GM23338 (cell line): Measurements from ENCODE around the gene PCSK5. TPM values are rescaled to one million over a fixed set of nuclear protein-coding genes. Genes with fewer than 3 reads are reported as not detected.

Experiments used
- ATAC-seq: fragments of 200-7000 bp; cut with Tn5 transposase; 3 replicates; pipeline ENCODE4 v1.9.1; 2020
- DNase-seq: peaks from one replicate; pipeline ENCODE4 v3.0.0-alpha.2; 2015; ENCODE audit warnings: low spot score
- H2AFZ ChIP-seq: fragments of 200-600 bp; sonication (generic); 2 replicates; pipeline ENCODE4 v1.8.0; 2016; ENCODE audit warnings: antibody characterized with exemption, mild to moderate bottlenecking, moderate library complexity
- H3F3A ChIP-seq: fragments of 200-600 bp; sonication (generic); replicated peaks from 2 replicates; pipeline ENCODE4 v1.8.0; 2017; ENCODE audit warnings: antibody characterized with exemption, mixed run types, low read depth
- H3K27ac ChIP-seq: fragments of 200-600 bp; sonication (generic); 2 replicates; pipeline ENCODE4 v1.6.1; 2016; ENCODE audit warnings: low read depth
- H3K27me3 ChIP-seq: fragments of 200-600 bp; sonication (generic); 2 replicates; pipeline ENCODE4 v1.8.0; 2016; ENCODE audit warnings: mild to moderate bottlenecking, mixed run types, moderate library complexity; ENCODE audit not compliant: insufficient read depth
- H3K36me3 ChIP-seq: fragments of 200-600 bp; sonication (generic); 2 replicates; pipeline ENCODE4 v1.8.0; 2016; ENCODE audit warnings: mild to moderate bottlenecking; ENCODE audit not compliant: insufficient read depth
- H3K4me1 ChIP-seq: fragments of 200-600 bp; sonication (generic); 2 replicates; pipeline ENCODE4 v1.8.0; 2016; ENCODE audit warnings: mild to moderate bottlenecking, moderate library complexity; ENCODE audit not compliant: insufficient read depth
- H3K4me2 ChIP-seq: fragments of 200-600 bp; sonication (generic); 2 replicates; pipeline ENCODE4 v1.7.1; 2017; ENCODE audit warnings: mixed run types
- H3K4me3 ChIP-seq: fragments of 200-600 bp; sonication (generic); 2 replicates; pipeline ENCODE4 v1.6.1; 2016; ENCODE audit warnings: mixed run types
- H3K79me2 ChIP-seq: fragments of 200-600 bp; sonication (generic); replicated peaks from 2 replicates; pipeline ENCODE4 v1.8.0; 2017; ENCODE audit warnings: mild to moderate bottlenecking; ENCODE audit not compliant: insufficient read depth
- H3K9me2 ChIP-seq: fragments of 200-600 bp; sonication (generic); 2 replicates; pipeline ENCODE4 v1.8.0; 2017; ENCODE audit not compliant: insufficient read depth
- H4K20me1 ChIP-seq: fragments of 200-600 bp; sonication (generic); replicated peaks from 2 replicates; pipeline ENCODE4 v1.8.0; 2017; ENCODE audit warnings: mild to moderate bottlenecking; ENCODE audit not compliant: insufficient read depth
- H3K27ac Mint-ChIP-seq: 2 replicates; pipeline ENCODE4 v1.8.0; 2020; ENCODE audit warnings: inconsistent platforms, mild to moderate bottlenecking, moderate library complexity, mixed read lengths
- H3K27me3 Mint-ChIP-seq: 3 replicates; pipeline ENCODE4 v1.8.0; 2022; ENCODE audit warnings: low read depth, mild to moderate bottlenecking, moderate library complexity, mixed read lengths, inconsistent platforms; ENCODE audit not compliant: insufficient read depth, poor library complexity
- H3K36me3 Mint-ChIP-seq: 3 replicates; pipeline ENCODE4 v1.8.0; 2021; ENCODE audit warnings: low read depth, mild to moderate bottlenecking, inconsistent platforms, moderate library complexity, mixed read lengths
- H3K4me1 Mint-ChIP-seq: 3 replicates; pipeline ENCODE4 v1.8.0; 2020; ENCODE audit warnings: mild to moderate bottlenecking, inconsistent platforms, mixed read lengths
- H3K4me3 Mint-ChIP-seq: 3 replicates; pipeline ENCODE4 v1.8.0; 2021; ENCODE audit warnings: moderate library complexity, mild to moderate bottlenecking, inconsistent platforms, mixed read lengths
- H3K9me3 Mint-ChIP-seq: 3 replicates; pipeline ENCODE4 v1.8.0; 2020; ENCODE audit warnings: moderate library complexity, mild to moderate bottlenecking, inconsistent platforms, mixed read lengths
- CREB1 ChIP-seq: fragments of 250-450 bp; sonication (Bioruptor Pico); IDR thresholded peaks from 2 replicates; pipeline ENCODE4 v1.5.0; 2020; ENCODE audit warnings: low read depth, mild to moderate bottlenecking, moderate library complexity
- ETS1 ChIP-seq: IDR thresholded peaks from 2 replicates; pipeline ENCODE4 v1.6.1; 2016; ENCODE audit warnings: antibody characterized with exemption
- EZH2phosphoT487 ChIP-seq: fragments of 200-600 bp; sonication (generic); IDR thresholded peaks from one replicate; pipeline ENCODE4 v1.8.1; 2018; ENCODE audit warnings: antibody characterized with exemption; ENCODE audit not compliant: unreplicated experiment
- JUNB ChIP-seq: IDR thresholded peaks from one replicate; pipeline ENCODE4 v1.6.1; 2016; ENCODE audit warnings: antibody characterized with exemption; ENCODE audit not compliant: unreplicated experiment
- POLR2AphosphoS5 ChIP-seq: IDR thresholded peaks from 2 replicates; pipeline ENCODE4 v1.6.1; 2016; ENCODE audit warnings: antibody characterized with exemption, low read depth
- STAT1 ChIP-seq: IDR thresholded peaks from one replicate; pipeline ENCODE4 v1.6.1; 2016; ENCODE audit warnings: antibody characterized with exemption; ENCODE audit not compliant: unreplicated experiment
- ZNF114 ChIP-seq: fragments of 250-450 bp; sonication (Bioruptor Pico); IDR thresholded peaks from 2 replicates; pipeline ENCODE4 v1.5.0; 2020; ENCODE audit warnings: mild to moderate bottlenecking, moderate library complexity
- ZNF331 ChIP-seq: fragments of 250-450 bp; sonication (Bioruptor Pico); IDR thresholded peaks from 2 replicates; pipeline ENCODE4 v1.5.0; 2020; ENCODE audit warnings: low read depth, mild to moderate bottlenecking, moderate library complexity
- ZNF462 ChIP-seq: fragments of 250-450 bp; sonication (Bioruptor Pico); IDR thresholded peaks from 2 replicates; pipeline ENCODE4 v1.5.0; 2020; ENCODE audit warnings: mild to moderate bottlenecking, moderate library complexity
- polyA plus RNA-seq: library from polyadenylated mRNA; unstranded; fragments of >200 nt; fragmentation: Nextera tagmentation; extraction: Ambion mirVana; gene quantifications from 2 replicates; pipeline ENCODE4 v1.2.1, GENCODE V29; 2016
- total RNA-seq: library from RNA; depleted of rRNA; stranded (reverse); fragments of >200 nt; shearing (Covaris generic); gene quantifications from 2 replicates; pipeline ENCODE4 v1.2.3, GENCODE V29; 2014
- TF ChIP-seq, protein P1 (sequence below): IDR thresholded peaks from one replicate; pipeline ENCODE4 v1.6.1; 2018; ENCODE audit warnings: antibody characterized with exemption; ENCODE audit not compliant: unreplicated experiment

The PCSK5 gene
- total and polyA plus RNA-seq, 2 experiments from 2014 or later: 12.3 to 34.8 TPM

GRCh38 chr9:75962013-75962661 lies 71.7 kb downstream of the PCSK5 start:
- Mint-ChIP-seq H3K4me1 (peaks cover 21% of the 10 kb centered on the region), H3K27ac (no peak overlapping the region), H3K9me3 (no peaks in the 10 kb centered on the region), H3K27me3 (peaks cover 7% of the 10 kb centered on the region), H3K36me3 (no peaks in the 10 kb centered on the region; the same call in 2 of the 3 replicates), H3K4me3 (no peak overlapping the region)
- Histone ChIP-seq H3K4me3 (no peak overlapping the region), H4K20me1 (peaks cover 3% of the 10 kb centered on the region; the same call in 1 of the 2 replicates), H3K27me3 (no peaks in the 10 kb centered on the region), H3K36me3 (no peaks in the 10 kb centered on the region), H3F3A (no peaks in the 10 kb centered on the region), H3K9me2 (peaks cover 9% of the 10 kb centered on the region; the same call in 1 of the 2 replicates), H3K4me2 (no peak overlapping the region), H2AFZ (no peak overlapping the region), H3K27ac (no peak overlapping the region), H3K79me2 (peaks cover 91% of the 10 kb centered on the region), H3K4me1 (peaks cover 5% of the 10 kb centered on the region; the same call in 1 of the 2 replicates)
- TF ChIP-seq ZNF331: no peak
- TF ChIP-seq ETS1: no peak
- no peak for TF ChIP-seq ZNF114 (CRISPR knock-in tag)
- TF ChIP-seq STAT1: no peak
- no peak for TF ChIP-seq POLR2AphosphoS5
- no peak for TF ChIP-seq CREB1 (CRISPR knock-in tag)
- no peak for DNase-seq
- ATAC-seq: no peak

GRCh38 chr9:75962662-75963036 lies 72.2 kb downstream of the PCSK5 start:
- Histone ChIP-seq H3F3A (no peaks in the 10 kb centered on the region), H3K79me2 (peaks cover 92% of the 10 kb centered on the region), H3K27me3 (no peaks in the 10 kb centered on the region), H3K4me1 (peaks cover 5% of the 10 kb centered on the region; the same call in 1 of the 2 replicates), H3K27ac (no peak overlapping the region), H3K4me3 (no peak overlapping the region), H3K9me2 (peaks cover 9% of the 10 kb centered on the region; the same call in 1 of the 2 replicates), H3K36me3 (no peaks in the 10 kb centered on the region), H2AFZ (no peak overlapping the region), H3K4me2 (no peak overlapping the region), H4K20me1 (peaks cover 5% of the 10 kb centered on the region; the same call in 1 of the 2 replicates)
- H3K27ac Mint-ChIP-seq: no peak overlapping the region
- H3K4me1 Mint-ChIP-seq: peaks cover 21% of the 10 kb centered on the region
- DNase-seq (no peak), ATAC-seq (no peak)
- H3K36me3 Mint-ChIP-seq: no peaks in the 10 kb centered on the region; the same call in 2 of the 3 replicates
- no peaks in the 10 kb centered on the region for H3K9me3 Mint-ChIP-seq
- H3K27me3 Mint-ChIP-seq: peaks cover 7% of the 10 kb centered on the region
- H3K4me3 Mint-ChIP-seq: no peak overlapping the region
- no peak for TF ChIP-seq POLR2AphosphoS5
- no peak for TF ChIP-seq ZNF462 (CRISPR knock-in tag)
- TF ChIP-seq ZNF331: no peak
- no peak for TF ChIP-seq JUNB
- TF ChIP-seq, protein P1, sequence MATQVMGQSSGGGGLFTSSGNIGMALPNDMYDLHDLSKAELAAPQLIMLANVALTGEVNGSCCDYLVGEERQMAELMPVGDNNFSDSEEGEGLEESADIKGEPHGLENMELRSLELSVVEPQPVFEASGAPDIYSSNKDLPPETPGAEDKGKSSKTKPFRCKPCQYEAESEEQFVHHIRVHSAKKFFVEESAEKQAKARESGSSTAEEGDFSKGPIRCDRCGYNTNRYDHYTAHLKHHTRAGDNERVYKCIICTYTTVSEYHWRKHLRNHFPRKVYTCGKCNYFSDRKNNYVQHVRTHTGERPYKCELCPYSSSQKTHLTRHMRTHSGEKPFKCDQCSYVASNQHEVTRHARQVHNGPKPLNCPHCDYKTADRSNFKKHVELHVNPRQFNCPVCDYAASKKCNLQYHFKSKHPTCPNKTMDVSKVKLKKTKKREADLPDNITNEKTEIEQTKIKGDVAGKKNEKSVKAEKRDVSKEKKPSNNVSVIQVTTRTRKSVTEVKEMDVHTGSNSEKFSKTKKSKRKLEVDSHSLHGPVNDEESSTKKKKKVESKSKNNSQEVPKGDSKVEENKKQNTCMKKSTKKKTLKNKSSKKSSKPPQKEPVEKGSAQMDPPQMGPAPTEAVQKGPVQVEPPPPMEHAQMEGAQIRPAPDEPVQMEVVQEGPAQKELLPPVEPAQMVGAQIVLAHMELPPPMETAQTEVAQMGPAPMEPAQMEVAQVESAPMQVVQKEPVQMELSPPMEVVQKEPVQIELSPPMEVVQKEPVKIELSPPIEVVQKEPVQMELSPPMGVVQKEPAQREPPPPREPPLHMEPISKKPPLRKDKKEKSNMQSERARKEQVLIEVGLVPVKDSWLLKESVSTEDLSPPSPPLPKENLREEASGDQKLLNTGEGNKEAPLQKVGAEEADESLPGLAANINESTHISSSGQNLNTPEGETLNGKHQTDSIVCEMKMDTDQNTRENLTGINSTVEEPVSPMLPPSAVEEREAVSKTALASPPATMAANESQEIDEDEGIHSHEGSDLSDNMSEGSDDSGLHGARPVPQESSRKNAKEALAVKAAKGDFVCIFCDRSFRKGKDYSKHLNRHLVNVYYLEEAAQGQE: no peak
- TF ChIP-seq ZNF114 (CRISPR knock-in tag): no peak
- TF ChIP-seq EZH2phosphoT487: no peak
- no peak for TF ChIP-seq CREB1 (CRISPR knock-in tag)
- TF ChIP-seq STAT1: no peak
